Neural progenitor cell (in vitro differentiated cells): ENCODE results near the gene BCL7A. TPM values are rescaled to one million over a fixed set of nuclear protein-coding genes. Genes with fewer than 3 reads are reported as not detected.

ENCODE experiments used
- DNase-seq: peaks from one replicate; pipeline ENCODE4 v3.0.0-alpha.2; 2016; ENCODE audit warnings: low spot score
- H2AFZ ChIP-seq: fragments of 200-600 bp; sonication (generic); replicated peaks from 2 replicates; pipeline ENCODE4 v1.6.1; 2016; ENCODE audit warnings: antibody characterized with exemption
- H3F3A ChIP-seq: fragments of 200-600 bp; sonication (generic); 2 replicates; pipeline ENCODE4 v1.6.1; 2016; ENCODE audit warnings: antibody characterized with exemption, low read depth
- H3K27ac ChIP-seq: fragments of 200-600 bp; sonication (generic); 2 replicates; pipeline ENCODE4 v1.5.1; 2016; ENCODE audit warnings: mild to moderate bottlenecking
- H3K27me3 ChIP-seq: fragments of 200-600 bp; sonication (generic); 2 replicates; pipeline ENCODE4 v1.6.1; 2016; ENCODE audit warnings: mild to moderate bottlenecking, moderate library complexity
- H3K36me3 ChIP-seq: fragments of 200-600 bp; sonication (generic); 2 replicates; pipeline ENCODE4 v1.5.1; 2016
- H3K4me1 ChIP-seq: fragments of 200-600 bp; sonication (generic); 2 replicates; pipeline ENCODE4 v1.6.1; 2016; ENCODE audit warnings: mixed run types
- H3K4me2 ChIP-seq: fragments of 200-600 bp; sonication (generic); 2 replicates; pipeline ENCODE4 v1.6.1; 2016
- H3K4me3 ChIP-seq: fragments of 200-600 bp; sonication (generic); 2 replicates; pipeline ENCODE4 v1.5.1; 2016
- H3K79me2 ChIP-seq: fragments of 200-600 bp; sonication (generic); 2 replicates; pipeline ENCODE4 v1.6.1; 2016; ENCODE audit warnings: low read depth
- H3K9ac ChIP-seq: fragments of 200-600 bp; sonication (generic); 2 replicates; pipeline ENCODE4 v1.6.1; 2016
- H3K9me3 ChIP-seq: fragments of 200-600 bp; sonication (generic); 2 replicates; pipeline ENCODE4 v1.5.1; 2016; ENCODE audit warnings: low read depth
- H4K20me1 ChIP-seq: fragments of 200-600 bp; sonication (generic); 2 replicates; pipeline ENCODE4 v1.6.1; 2016; ENCODE audit warnings: low read depth
- H3K27ac Mint-ChIP-seq: 3 replicates; pipeline ENCODE4 v1.8.0; 2021; ENCODE audit warnings: mixed read lengths
- H3K27me3 Mint-ChIP-seq: 2 replicates; pipeline ENCODE4 v1.8.0; 2022; ENCODE audit warnings: low read depth, mild to moderate bottlenecking, inconsistent platforms, moderate library complexity, mixed read lengths; ENCODE audit not compliant: insufficient read depth
- H3K36me3 Mint-ChIP-seq: 3 replicates; pipeline ENCODE4 v1.8.0; 2021; ENCODE audit warnings: mixed read lengths
- H3K4me1 Mint-ChIP-seq: 3 replicates; pipeline ENCODE4 v1.8.0; 2021; ENCODE audit warnings: mixed read lengths
- H3K4me3 Mint-ChIP-seq: 3 replicates; pipeline ENCODE4 v1.8.0; 2021; ENCODE audit warnings: mild to moderate bottlenecking, moderate library complexity, mixed read lengths
- H3K9me3 Mint-ChIP-seq: 3 replicates; pipeline ENCODE4 v1.8.0; 2020; ENCODE audit warnings: mixed read lengths
- CTCF ChIP-seq: fragments of 200-600 bp; sonication (generic); IDR thresholded peaks from 2 replicates; pipeline ENCODE4 v1.5.1; 2017; ENCODE audit warnings: antibody characterized with exemption, mild to moderate bottlenecking
- EZH2 ChIP-seq: fragments of 200-600 bp; sonication (generic); IDR thresholded peaks from 2 replicates; pipeline ENCODE4 v1.6.1; 2017; ENCODE audit warnings: antibody characterized with exemption, mild to moderate bottlenecking, moderate library complexity
- EZH2phosphoT487 ChIP-seq: fragments of 200-600 bp; sonication (generic); IDR thresholded peaks from 2 replicates; pipeline ENCODE4 v1.6.1; 2017; ENCODE audit warnings: antibody characterized with exemption
- total RNA-seq: library from RNA; depleted of rRNA; stranded (reverse); fragments of >200 nt; gene quantifications from 2 replicates; pipeline ENCODE4 v1.2.3, GENCODE V29; 2015; ENCODE audit warnings: low replicate concordance

The BCL7A gene
- total RNA-seq, 1 donor from 2014 or later = 22.1 TPM

- Mint-ChIP-seq H3K36me3 (peaks cover 6% of the 10 kb centered on the region), H3K27me3 (peaks cover 10% of the 10 kb centered on the region), H3K4me1 (peaks cover 18% of the 10 kb centered on the region), H3K27ac (peak overlapping the region; percentile 57), H3K9me3 (peaks cover 3% of the 10 kb centered on the region), H3K4me3 (no peak overlapping the region)
- Histone ChIP-seq H3K4me2 (no peak overlapping the region), H3K79me2 (peaks cover 97% of the 10 kb centered on the region), H3F3A (no peaks in the 10 kb centered on the region), H3K36me3 (no peaks in the 10 kb centered on the region), H3K9me3 (no peaks in the 10 kb centered on the region), H4K20me1 (peaks cover 99% of the 10 kb centered on the region), H3K9ac (no peak overlapping the region), H2AFZ (no peak overlapping the region), H3K4me3 (no peak overlapping the region), H3K27ac (no peak overlapping the region), H3K27me3 (no peaks in the 10 kb centered on the region), H3K4me1 (no peaks in the 10 kb centered on the region)
- TF ChIP-seq EZH2phosphoT487 = no peak
- TF ChIP-seq CTCF = no peak
- TF ChIP-seq EZH2 = no peak
- DNase-seq = no peak
Measured at GRCh38 chr12:122029620-122030423, 8.1 kb downstream of the BCL7A start.

- Mint-ChIP-seq H3K4me1 (peaks cover 18% of the 10 kb centered on the region), H3K9me3 (peaks cover 3% of the 10 kb centered on the region), H3K27ac (no peak overlapping the region), H3K36me3 (peaks cover 11% of the 10 kb centered on the region), H3K27me3 (peaks cover 10% of the 10 kb centered on the region), H3K4me3 (no peak overlapping the region)
- no peak overlapping the region for H2AFZ ChIP-seq
- no peak overlapping the region for H3K9ac ChIP-seq
- no peak overlapping the region for H3K4me3 ChIP-seq
- no peaks in the 10 kb centered on the region for H3F3A ChIP-seq
- no peaks in the 10 kb centered on the region for H3K4me1 ChIP-seq
- H3K27ac ChIP-seq = no peak overlapping the region
- peaks cover 99% of the 10 kb centered on the region for H4K20me1 ChIP-seq
- no peak for TF ChIP-seq EZH2phosphoT487
- TF ChIP-seq CTCF = no peak
- no peak for TF ChIP-seq EZH2
- H3K27me3 ChIP-seq = no peaks in the 10 kb centered on the region
- no peaks in the 10 kb centered on the region for H3K9me3 ChIP-seq
- H3K36me3 ChIP-seq = no peaks in the 10 kb centered on the region
- H3K79me2 ChIP-seq = peaks cover 90% of the 10 kb centered on the region
- no peak overlapping the region for H3K4me2 ChIP-seq
- DNase-seq = no peak
Measured at GRCh38 chr12:122030424-122031035, 8.8 kb downstream of the BCL7A start.

GRCh38 chr12:122031342-122032216 lies 9.9 kb downstream of the BCL7A start:
- no peak overlapping the region for H3K4me3 ChIP-seq
- H3K27me3 Mint-ChIP-seq = peaks cover 10% of the 10 kb centered on the region
- H3K27me3 ChIP-seq = no peaks in the 10 kb centered on the region
- no peaks in the 10 kb centered on the region for H3K9me3 ChIP-seq
- H3K79me2 ChIP-seq = peaks cover 80% of the 10 kb centered on the region
- no peak overlapping the region for H3K4me2 ChIP-seq
- no peak overlapping the region for H3K9ac ChIP-seq
- no peaks in the 10 kb centered on the region for H3K4me1 ChIP-seq
- H3K27ac Mint-ChIP-seq = no peak overlapping the region
- H3K4me1 Mint-ChIP-seq = peaks cover 16% of the 10 kb centered on the region
- peak; percentile 65 for DNase-seq
- H3K36me3 Mint-ChIP-seq = peaks cover 14% of the 10 kb centered on the region
- TF ChIP-seq EZH2phosphoT487 (no peak), CTCF (peak; percentile 71), EZH2 (no peak)
- H3K4me3 Mint-ChIP-seq = no peak overlapping the region
- no peaks in the 10 kb centered on the region for H3F3A ChIP-seq
- H4K20me1 ChIP-seq = peaks cover 89% of the 10 kb centered on the region
- peaks cover 3% of the 10 kb centered on the region for H3K9me3 Mint-ChIP-seq
- no peaks in the 10 kb centered on the region for H3K36me3 ChIP-seq
- no peak overlapping the region for H2AFZ ChIP-seq
- no peak overlapping the region for H3K27ac ChIP-seq
